HG03558 (cell line): ENCODE results near the gene COL6A3.
"Not testable (repeated sequence)": the region's sequence is repeated elsewhere in the genome, so short reads cannot be mapped to it uniquely, and the experiment has no call there.

Experiments
- ATAC-seq: cut with Tn5 transposase; IDR thresholded peaks from one replicate; pipeline ENCODE4 v1.9.1; 2021; ENCODE audit warnings: moderate number of reproducible peaks; ENCODE audit not compliant: unreplicated experiment; ENCODE audit errors: extremely low read depth

COL6A3 gene

DNA sequence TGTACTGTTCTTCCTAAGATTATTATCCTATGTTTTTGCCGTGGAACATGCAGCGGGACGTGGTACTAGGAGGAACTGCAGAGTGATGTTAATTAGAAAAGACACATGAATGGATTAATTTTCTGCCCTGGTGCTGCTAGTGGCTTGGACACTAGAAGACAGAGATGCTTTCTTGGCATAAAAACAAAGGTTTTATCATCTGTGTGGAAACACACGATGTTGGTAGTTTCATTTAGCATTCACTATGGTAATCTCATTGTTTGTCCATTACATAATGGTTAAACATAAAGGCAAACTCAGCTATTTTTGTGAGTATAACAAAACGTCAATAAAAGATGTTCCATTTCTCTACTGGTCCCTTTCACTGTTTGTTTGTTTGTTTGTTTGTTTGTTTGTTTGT is 22.8 kb downstream of the COL6A3 start:
- no peak for ATAC-seq

DNA sequence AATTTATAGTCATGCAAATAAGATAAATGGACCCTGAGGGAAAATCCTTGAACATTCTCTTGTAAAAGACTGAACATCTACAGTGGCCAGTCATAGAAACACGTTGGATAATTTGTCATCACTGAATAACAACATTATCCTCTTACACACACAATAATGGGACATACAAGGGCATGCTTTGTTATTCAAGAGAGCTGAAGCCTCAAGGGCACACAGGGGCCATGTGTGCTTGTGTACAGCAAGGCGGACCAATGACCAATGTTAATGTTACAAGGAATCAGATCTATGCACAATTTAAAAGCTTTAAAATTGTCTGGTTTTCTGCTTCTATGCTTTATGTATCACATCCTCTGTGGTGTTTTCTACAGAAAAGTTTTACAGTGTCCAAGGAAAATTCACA is 23.7 kb downstream of the COL6A3 start:
- no peak for ATAC-seq

DNA sequence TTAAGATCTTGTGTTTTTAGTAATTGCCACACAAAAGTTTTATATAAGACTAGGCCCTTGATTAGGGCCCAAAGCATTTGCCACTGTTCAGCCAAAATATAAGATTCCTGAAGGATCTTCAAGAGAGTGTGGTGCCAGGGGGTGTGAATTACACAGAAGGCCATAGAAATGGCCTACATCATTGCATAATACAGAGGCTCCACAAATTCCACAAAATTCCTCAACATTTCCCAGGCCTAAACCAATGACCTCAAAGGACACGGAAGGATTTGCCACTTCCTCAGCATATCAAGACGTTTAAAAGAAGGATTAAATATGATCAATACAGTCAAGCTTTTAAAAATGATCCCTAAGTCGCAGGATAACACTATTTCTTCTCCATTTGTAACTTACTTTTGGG is 24.1 kb downstream of the COL6A3 start:
- ATAC-seq = no peak

DNA sequence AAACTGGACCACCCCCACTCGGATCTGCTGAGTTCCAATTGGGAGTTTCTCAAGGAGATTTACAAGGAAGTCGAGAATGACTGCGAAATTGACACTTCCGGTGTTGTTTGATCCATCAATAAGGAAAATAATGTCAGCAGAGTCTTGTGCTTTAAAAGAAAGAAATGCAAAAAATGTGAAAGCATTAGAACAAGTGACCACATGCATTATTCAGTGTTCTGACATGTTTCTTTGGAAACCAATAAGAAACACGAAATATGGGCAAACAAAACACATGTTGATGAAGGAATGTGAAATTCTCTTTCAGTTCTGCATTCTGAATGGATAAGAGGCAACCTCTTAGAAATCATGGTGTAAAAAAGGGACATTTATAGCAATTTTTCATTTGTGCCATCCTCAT is 25.9 kb downstream of the COL6A3 start:
- no peak for ATAC-seq

DNA sequence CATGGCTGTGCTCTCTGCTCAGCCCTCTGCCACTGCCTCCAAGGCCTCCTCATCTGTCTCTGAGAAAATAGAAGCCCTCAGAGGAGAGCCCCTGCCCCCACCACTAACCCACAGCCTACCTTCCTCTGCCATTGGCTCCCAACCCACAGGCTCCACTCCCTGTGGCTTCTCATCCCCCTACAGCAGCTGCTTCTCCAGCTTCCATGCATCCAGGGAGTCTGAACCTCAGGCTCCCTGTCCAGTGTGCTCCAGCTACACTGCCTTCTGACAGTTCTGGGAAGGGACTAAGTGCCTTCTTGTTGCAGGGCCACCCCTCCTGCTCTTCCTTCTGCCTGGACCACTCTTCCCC is 29.3 kb downstream of the COL6A3 start:
- no peak for ATAC-seq

DNA sequence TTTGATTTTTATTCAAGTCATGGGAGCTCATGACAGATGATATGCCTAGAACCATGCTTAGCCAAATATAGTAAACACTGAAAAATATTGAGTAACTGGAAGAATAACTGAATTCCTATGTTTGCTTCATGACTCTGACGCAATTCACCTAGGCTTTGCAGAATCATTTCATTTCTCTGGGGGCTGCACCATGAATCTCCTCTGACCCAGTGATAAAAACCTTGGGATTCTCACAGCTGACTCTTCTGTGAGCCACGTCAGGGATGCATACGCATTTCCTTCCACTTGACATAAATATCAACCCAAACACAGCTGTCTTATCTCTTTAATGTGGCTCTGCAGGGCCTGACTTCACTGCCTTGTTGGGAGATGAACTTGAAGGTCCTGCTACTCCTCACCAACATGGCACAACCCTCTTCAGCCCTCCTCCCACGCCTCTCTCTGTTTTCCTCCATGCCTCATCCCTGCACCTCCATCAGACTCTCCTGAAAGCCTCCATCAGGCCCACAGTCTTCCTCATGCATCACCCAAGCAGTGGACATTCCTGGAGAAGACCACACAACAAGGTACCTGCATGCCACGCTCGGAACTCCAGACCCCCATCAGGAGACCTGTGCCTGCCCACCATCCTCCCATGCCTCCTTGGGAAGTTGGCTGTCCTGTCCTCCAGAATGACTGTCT is 29.8 kb downstream of the COL6A3 start:
- no peak for ATAC-seq

DNA sequence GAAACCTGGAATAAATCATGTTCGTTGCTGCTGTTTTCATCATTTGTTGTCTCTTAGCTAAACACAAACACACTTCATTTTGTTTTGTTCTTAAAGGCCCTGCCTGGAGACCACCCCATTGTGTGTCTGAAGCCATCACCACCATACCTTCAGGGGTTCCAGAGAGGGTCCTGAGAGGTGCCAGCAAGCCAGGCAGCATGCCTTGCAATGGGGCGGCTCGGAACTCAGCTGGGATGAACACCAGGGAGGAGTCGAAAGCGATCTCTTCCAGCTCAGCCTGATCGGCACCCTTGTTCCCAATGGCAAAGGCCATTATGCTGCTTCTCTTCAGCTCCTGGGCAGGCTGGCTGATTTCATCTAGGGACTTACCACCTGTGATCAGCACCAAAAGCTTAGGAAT is 33.2 kb downstream of the COL6A3 start:
- ATAC-seq = no peak

DNA sequence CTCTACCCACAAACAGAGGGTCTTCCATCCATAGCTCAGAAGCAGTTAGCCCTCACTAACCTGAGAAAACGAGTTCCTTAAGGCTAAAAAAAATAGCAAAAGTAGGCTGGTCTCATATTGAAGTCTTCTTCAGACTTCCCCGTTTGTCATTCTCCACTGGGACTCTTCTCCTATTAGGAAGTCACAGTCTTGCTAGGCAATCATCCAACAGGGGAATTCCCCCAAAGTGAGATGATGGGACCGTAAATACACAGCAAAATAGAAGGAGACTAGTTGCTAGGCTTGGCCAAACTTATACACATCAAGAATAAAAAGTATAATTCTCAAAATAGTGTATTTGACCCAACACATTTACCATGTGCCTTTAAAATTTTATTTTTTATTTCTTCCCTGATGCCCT is 34.3 kb downstream of the COL6A3 start:
- ATAC-seq = no peak

DNA sequence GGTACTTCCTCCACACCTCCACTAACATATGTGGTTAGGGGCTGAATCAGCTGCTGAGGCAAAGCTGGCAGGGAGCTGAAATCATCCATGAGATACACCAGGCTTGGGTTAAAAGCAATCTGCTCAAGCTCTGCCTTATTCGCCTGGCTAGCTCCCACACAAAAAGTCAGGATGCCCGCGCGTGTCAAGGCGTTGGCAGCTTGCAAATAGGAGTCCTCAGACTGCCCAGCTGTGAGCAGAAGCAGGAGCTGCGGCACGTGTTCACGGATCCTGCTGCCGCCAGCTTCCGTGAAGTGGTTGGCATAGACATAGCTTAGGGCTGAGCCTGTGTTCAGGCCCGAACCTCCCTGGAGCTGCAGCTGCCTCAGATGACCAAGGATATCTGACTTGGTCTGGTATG is 35.3 kb downstream of the COL6A3 start:
- ATAC-seq = no peak

DNA sequence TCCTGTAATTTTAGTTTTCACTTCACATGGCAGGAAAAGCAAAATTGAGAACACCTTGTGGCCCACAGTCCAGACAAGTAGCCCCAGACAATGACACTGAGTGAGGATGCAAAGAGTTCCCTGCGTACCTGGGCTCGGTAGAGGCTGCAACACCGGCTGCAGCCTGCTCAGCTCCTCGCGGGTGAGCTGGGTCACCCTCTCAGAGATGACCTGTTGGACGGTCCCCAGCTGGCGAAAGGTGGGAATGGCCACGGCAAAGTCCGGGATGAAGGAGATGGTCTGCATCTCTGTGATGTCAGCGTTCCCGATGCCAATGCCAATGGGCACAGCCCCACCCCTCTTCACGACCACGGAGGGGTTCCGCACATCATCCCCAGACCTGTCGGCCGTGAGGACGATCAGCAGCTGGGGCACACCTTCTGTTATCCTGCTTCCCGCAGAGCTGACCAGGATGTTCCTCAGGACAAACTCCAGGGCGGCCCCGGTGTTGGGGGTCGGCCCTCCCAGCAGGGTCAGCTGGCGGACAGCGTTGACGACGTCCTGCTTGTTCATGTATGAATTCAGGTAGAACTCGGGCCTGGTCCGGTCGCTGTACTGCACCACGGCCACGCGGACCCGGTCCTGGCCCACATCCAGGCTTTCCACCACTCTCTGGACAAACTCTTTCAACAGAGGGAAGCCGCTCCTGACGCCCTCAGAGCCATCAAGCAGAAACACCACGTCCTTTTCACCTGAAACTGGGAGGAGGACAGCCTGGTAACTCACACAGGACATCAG is 39.5 kb downstream of the COL6A3 start:
- no peak for ATAC-seq

DNA sequence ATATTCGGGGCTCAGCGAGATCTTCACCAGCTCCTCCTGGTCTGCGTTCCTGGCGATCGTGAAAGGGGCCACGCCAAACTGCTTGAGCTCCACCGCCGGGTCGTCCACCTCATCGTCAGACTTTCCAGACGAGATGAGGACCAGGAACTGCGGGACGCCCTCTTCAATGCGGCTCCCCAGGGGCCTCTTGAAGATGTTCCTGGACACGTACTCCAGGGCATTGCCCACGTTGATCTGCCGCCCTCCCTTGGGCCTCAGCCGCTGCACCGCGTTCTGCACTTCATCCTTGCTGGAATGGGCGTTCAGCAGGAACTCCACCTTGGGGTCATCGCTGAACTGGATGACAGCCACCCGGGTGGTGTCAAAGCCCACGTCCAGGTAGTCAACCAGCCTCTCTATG is 42.1 kb downstream of the COL6A3 start:
- ATAC-seq = no peak

DNA sequence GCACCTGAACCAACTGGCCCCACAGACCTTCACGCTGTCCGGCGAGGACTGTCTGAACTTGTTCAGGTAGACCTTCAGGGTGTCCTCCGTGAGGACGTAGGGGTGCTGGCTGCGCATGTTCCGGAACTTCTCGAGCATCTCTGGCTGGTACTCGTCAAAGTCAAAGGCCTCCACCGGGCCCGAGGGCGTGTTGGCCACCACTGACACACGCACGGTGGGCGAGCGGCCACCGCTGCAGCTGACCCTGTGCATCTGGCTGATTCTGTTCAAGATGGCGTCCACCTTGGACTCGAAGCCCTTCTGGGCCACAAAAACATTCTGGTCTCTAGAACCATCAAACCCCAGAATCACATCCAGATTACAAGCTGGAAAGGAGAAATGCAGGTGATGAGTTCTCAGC is 48.3 kb downstream of the COL6A3 start:
- ATAC-seq = no peak

DNA sequence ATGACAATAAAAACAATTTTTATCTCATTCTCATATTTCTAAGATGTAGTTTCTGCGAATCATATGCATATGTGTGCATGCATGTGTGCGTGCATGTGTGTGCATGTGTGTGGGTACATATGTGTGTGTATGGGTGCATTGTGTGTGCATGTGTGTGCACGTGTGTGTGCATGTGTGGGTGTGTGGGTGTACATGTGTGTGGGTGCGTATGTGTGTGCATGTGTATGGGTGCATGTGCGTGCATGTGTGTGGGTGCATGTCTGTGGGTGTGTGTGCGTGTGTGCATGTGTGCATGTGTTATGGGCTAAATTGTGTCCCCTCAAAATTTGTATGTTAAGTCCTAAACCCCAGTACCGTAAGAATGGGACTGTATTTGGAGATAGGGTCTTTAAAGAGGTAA is 49.3 kb downstream of the COL6A3 start:
- ATAC-seq = no peak

DNA sequence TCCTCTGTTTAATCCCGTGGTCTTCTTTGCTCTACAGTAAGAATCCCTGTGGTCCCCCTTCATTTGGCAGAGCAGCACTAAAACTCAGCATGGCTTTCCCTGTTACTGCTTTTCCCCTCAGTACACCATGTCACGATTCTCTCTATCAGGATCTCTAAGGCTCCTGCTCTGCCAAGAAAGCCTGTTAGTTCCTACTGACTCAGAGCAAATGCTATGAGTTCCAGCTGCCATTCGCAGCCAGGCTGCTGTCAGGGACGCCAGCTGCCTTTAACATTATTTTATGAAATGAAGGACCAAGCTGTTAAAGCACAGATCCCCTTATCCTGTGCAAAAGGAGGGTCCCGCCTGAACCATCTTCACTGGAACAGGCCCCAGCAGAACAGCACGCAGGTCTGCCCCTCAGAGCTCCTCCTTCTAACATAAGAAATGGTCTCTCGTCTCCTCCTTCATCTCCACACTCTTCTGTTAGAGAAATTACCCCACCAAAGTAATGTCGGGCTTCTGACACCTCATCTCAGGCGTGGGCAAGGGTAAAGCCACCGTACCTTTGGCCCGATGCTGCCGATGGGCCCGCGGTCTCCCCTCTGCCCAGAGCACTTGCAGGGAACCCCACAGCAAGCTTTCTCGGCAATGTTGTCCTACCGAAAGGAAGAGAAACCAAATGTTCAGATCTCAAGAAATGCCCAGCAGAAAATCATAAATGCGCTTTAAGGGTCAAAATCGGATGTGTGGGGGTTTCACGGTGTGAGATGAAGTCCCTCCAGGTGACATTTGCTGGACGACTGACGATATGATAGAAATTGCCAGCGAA is 52.6 kb downstream of the COL6A3 start:
- no peak for ATAC-seq

DNA sequence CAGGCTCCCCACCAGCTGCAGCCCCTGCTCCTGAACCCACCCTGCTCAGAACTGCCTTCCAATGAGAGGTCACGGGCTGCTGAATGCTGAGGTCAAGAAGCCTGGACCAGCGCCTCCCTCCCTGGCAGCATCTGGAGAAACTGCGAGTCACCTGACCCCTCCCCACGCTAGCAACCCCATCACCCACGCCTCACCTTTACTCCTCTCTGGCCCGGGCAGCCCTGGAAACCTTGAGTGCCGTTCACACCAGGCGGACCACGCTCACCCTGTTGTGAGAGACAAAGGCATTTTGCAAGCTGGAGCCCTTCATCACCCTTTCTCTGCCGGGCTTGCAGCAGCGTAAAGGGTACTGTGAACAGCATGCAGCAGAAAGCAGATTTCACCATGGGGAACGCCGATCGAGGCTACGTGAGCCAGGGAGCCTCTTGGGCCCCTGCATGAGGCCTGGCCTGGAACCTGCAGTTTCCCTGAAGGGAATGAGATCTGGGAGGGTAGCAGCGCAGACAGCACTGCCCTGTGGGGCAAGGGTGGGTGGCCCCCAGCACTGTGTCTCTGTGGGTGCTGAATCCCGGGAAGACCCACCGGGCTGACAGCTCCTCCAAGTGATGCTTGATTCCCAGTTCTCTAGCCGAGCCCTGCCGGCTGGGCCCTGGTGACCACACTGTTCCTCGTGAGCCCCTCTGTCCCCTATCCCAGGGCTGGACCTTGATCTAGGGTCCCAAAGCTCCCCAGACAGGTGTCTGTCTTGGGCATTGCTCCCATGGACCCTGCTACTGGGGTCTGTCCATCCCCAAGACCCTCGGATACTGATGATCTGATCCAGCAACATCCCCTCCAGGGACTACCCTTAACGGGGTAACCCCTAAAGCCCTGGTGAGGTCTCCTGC is 53.8 kb downstream of the COL6A3 start:
- no peak for ATAC-seq

DNA sequence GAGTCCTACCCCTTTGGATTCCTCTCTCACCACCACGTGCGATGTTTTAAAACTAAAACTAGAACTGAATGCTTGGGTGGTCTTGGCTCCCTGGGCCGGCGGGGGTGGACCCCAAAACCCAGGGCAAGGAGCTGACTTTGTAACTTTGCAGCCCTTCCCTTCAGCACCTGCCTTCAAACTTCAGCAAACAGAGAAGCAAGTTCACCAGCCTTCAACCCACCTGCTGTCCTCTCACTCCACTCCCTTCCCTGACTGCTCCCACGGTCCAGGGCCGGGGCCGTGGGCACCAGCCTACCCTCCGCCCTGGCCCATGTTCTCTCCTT is 54.5 kb downstream of the COL6A3 start:
- ATAC-seq = no peak

DNA sequence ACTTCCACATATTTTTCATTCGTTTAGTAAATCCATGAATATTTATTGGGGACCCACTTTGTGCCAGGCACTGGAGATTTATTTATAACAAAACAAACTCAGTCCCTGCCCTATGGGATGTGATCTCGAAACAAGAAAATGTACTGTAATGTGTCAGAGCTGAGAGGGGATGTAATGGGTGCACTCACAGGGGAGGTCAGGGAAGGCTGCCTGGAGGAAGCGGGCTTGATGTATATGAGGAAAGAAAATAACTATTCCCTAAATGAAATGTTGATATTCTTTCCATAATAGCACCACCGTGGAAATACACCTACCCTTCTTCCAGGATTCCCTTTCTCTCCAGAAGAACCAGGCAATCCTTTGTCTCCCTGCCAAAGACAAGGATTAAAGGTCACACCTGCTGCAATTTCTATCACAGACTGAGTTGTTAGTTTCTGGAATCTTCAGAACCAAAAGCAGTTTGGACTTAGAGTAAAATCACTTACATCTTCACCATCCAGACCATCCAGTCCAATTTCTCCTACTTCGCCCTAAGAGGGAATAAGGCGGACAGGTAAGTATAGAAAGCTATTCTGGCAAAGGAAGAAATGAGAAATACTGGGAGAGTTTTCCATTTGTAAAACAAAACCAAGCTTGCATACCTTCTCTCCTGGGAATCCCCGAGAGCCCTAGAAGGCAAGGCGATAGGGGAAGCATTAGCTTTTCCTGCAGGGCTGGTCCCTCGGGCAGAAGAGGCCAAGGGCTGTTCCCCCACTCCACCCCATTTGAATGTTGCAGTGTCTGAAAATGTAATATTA is 55.0 kb downstream of the COL6A3 start:
- ATAC-seq = no peak

DNA sequence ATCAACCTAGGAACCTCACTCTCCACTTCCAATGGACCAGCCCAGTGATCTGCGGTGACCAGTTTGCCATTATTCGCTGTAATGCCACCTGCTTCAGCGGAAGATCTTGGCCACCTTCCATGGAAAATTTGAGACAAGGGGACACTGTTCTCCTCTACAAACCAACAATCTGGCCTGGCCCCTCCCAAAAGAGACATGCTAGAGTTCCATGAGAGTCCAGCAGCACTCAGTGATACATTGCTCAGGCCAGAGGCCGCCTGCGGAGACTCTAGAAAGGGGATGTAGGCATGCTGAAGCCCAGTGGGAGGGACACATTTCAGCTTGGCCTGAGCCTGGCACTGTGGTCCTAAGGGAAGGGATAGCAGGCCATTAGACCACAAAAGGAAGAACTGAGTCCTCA is 58.3 kb downstream of the COL6A3 start:
- ATAC-seq = no peak

DNA sequence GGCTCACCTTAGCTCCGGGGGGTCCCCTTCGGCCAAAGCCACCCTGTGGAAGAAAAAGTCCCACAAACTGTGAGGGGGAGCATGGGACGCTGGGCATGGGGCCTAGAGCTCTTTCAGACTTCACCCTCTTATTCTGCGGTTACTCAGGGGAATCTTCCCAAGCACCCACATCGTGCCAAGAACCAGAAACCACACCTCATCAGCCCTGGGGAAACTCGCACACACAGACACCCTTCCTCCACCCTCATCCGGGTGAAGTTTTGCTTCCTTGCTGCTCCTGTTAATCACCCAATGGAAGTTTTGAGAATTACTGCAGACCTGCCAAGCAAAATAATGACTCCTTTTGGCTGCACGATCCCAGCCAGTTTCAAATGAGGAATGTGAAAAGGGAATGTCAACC is 59.1 kb downstream of the COL6A3 start:
- no peak for ATAC-seq

DNA sequence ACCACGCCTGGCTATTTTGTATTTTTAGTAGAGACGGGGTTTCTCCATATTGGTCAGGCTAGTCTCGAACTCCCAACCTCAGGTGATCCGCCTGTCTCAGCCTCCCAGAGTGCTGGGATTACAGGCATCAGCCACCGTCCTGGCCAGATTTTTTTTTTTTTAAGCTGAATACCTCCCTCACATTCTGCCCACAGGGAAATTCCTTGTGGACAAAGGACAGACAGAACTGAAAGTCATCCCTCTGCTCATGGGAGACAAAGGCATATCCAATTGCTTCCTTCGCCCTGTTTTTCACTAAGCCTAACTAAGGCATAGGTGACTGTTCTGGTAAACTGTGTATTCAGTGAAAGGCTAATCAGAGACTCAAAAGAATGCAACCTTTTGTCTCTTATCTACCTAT is 59.8 kb downstream of the COL6A3 start:
- not testable (repeated sequence) for ATAC-seq
